ENCODE results near the gene MEIS2. TPM values are rescaled to one million over a fixed set of nuclear protein-coding genes. Genes with fewer than 3 reads are reported as not detected.

MEIS2 gene
- polyA plus RNA-seq, 1 donor from 2014 or later: 825 TPM

DNA sequence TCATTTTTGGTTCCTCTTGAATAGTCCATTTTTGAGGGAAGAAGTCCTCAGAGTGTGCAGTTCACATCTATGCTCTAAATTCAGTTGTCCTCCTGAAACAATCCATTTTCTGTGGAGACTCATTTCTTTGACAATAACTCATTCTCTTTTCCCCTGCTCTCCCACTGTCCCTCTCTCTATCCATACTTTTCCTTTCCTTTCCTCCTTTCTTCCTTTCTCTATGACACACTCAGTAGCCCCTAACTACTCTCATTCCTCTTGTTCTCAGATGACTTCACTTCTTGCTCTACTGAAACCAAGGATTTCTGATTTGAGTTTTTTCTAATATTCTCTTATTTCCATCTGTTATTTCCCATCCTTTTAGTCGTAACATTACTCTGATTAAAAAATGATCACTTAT lies 16.7 kb upstream of the MEIS2 start:
- H3K9ac ChIP-seq (ENCODE audit: low read length): no peak overlapping the region
- no peaks in the 10 kb centered on the region for H3K27me3 ChIP-seq (ENCODE audit: insufficient read depth, low read depth, low read length)
- no peaks in the 10 kb centered on the region for H3F3A ChIP-seq (ENCODE audit: insufficient read depth, low read length, poor library complexity, severe bottlenecking)
- no peaks in the 10 kb centered on the region for H3K9me3 ChIP-seq (ENCODE audit: low read length)
- no peak overlapping the region for H2AFZ ChIP-seq (ENCODE audit: low read depth, low read length)
- no peaks in the 10 kb centered on the region for H3K36me3 ChIP-seq (ENCODE audit: insufficient read depth, low read length)
- no peak overlapping the region for H3K27ac ChIP-seq (ENCODE audit: low read length)
- no peaks in the 10 kb centered on the region for H3K9me2 ChIP-seq (ENCODE audit: insufficient read depth, low read length)
- no peak overlapping the region for H3K4me3 ChIP-seq (ENCODE audit: low read length)
- H3K4me2 ChIP-seq (ENCODE audit: low read length): no peak overlapping the region
- no peak for TF ChIP-seq SMC3 (conservative IDR thresholded peaks at IDR 0.05; ENCODE audit: poor library complexity)
- TF ChIP-seq, protein P1, sequence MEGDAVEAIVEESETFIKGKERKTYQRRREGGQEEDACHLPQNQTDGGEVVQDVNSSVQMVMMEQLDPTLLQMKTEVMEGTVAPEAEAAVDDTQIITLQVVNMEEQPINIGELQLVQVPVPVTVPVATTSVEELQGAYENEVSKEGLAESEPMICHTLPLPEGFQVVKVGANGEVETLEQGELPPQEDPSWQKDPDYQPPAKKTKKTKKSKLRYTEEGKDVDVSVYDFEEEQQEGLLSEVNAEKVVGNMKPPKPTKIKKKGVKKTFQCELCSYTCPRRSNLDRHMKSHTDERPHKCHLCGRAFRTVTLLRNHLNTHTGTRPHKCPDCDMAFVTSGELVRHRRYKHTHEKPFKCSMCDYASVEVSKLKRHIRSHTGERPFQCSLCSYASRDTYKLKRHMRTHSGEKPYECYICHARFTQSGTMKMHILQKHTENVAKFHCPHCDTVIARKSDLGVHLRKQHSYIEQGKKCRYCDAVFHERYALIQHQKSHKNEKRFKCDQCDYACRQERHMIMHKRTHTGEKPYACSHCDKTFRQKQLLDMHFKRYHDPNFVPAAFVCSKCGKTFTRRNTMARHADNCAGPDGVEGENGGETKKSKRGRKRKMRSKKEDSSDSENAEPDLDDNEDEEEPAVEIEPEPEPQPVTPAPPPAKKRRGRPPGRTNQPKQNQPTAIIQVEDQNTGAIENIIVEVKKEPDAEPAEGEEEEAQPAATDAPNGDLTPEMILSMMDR (IDR thresholded peaks at IDR 0.05; ENCODE audit: poor library complexity, severe bottlenecking): no peak
- no peak for TF ChIP-seq TAF1 (IDR thresholded peaks at IDR 0.05; ENCODE audit: low read depth)
- no peak for TF ChIP-seq MXI1 (conservative IDR thresholded peaks at IDR 0.05; ENCODE audit: poor library complexity, severe bottlenecking)
- no peak for TF ChIP-seq EZH2 (IDR thresholded peaks at IDR 0.05; ENCODE audit: borderline replicate concordance, insufficient read depth, low read length, poor library complexity, severe bottlenecking)
- no peak for TF ChIP-seq POLR2AphosphoS5 (IDR thresholded peaks at IDR 0.05)
- no peak for TF ChIP-seq EP300 (conservative IDR thresholded peaks at IDR 0.05; ENCODE audit: poor library complexity, severe bottlenecking)
- TF ChIP-seq REST (IDR thresholded peaks at IDR 0.05; ENCODE audit: borderline replicate concordance): no peak
- no peak for TF ChIP-seq RAD21 (conservative IDR thresholded peaks at IDR 0.05)
- no peaks in the 10 kb centered on the region for H4K20me1 ChIP-seq (ENCODE audit: insufficient read depth)
- peaks cover 43% of the 10 kb centered on the region for H3K79me2 ChIP-seq (replicated peaks; ENCODE audit: insufficient read depth, low read length)

GRCh38 chr15:37115538-37115937 lies 15.2 kb upstream of the MEIS2 start:
- Histone ChIP-seq H3K27ac (ENCODE audit: low read length) (no peak overlapping the region), H3K4me2 (ENCODE audit: low read length) (no peak overlapping the region), H3K9me2 (ENCODE audit: insufficient read depth, low read length) (no peaks in the 10 kb centered on the region), H3K9me3 (ENCODE audit: low read length) (no peaks in the 10 kb centered on the region), H3F3A (ENCODE audit: insufficient read depth, low read length, poor library complexity, severe bottlenecking) (no peaks in the 10 kb centered on the region), H4K20me1 (ENCODE audit: insufficient read depth) (no peaks in the 10 kb centered on the region), H3K79me2 (replicated peaks; ENCODE audit: insufficient read depth, low read length) (peaks cover 58% of the 10 kb centered on the region), H3K9ac (ENCODE audit: low read length) (no peak overlapping the region), H3K4me3 (ENCODE audit: low read length) (no peak overlapping the region), H2AFZ (ENCODE audit: low read depth, low read length) (no peak overlapping the region), H3K27me3 (ENCODE audit: insufficient read depth, low read depth, low read length) (no peaks in the 10 kb centered on the region), H3K36me3 (ENCODE audit: insufficient read depth, low read length) (no peaks in the 10 kb centered on the region)
- TF ChIP-seq TAF1 (IDR thresholded peaks at IDR 0.05; ENCODE audit: low read depth): no peak
- TF ChIP-seq MXI1 (conservative IDR thresholded peaks at IDR 0.05; ENCODE audit: poor library complexity, severe bottlenecking): no peak
- TF ChIP-seq POLR2AphosphoS5 (IDR thresholded peaks at IDR 0.05): no peak
- no peak for TF ChIP-seq REST (IDR thresholded peaks at IDR 0.05; ENCODE audit: borderline replicate concordance)
- no peak for TF ChIP-seq EP300 (conservative IDR thresholded peaks at IDR 0.05; ENCODE audit: poor library complexity, severe bottlenecking)
- no peak for TF ChIP-seq SMC3 (conservative IDR thresholded peaks at IDR 0.05; ENCODE audit: poor library complexity)
- no peak for TF ChIP-seq RAD21 (conservative IDR thresholded peaks at IDR 0.05)
- TF ChIP-seq, protein P1 (IDR thresholded peaks at IDR 0.05; ENCODE audit: poor library complexity, severe bottlenecking): no peak
- no peak for TF ChIP-seq EZH2 (IDR thresholded peaks at IDR 0.05; ENCODE audit: borderline replicate concordance, insufficient read depth, low read length, poor library complexity, severe bottlenecking)
